Activated CD8-positive, alpha-beta T cell treated with anti-CD3 and anti-CD28 coated beads, Interleukin-2, amount 10 ng/mL, durations not matched to agents 7 days and 5 days (primary cell): Measurements from ENCODE around the gene FBXL7. TPM values are rescaled to one million over a fixed set of nuclear protein-coding genes. Genes with fewer than 3 reads are reported as not detected.

Source experiments
- ATAC-seq: fragments of 150-1000 bp; cut with Tn5 transposase; one replicate; pipeline ENCODE4 v1.10.0; 2021; ENCODE audit warnings: moderate library complexity
- CTCF ChIA-PET: fragments of 350-600 bp; sonication (Branson Sonifier 250); formaldehyde crosslinking; loops from one replicate; lab custom pipeline; 2021; ENCODE audit warnings: antibody characterized with exemption; lab: Charles Lee
- POLR2A ChIA-PET: fragments of 350-600 bp; sonication (Branson Sonifier 250); formaldehyde crosslinking; loops from one replicate; lab custom pipeline; 2021; ENCODE audit warnings: antibody characterized with exemption; lab: Charles Lee
- DNase-seq: peaks from one replicate; pipeline ENCODE4 v3.0.0-alpha.2; 2020
- H3K27ac Mint-ChIP-seq: one replicate; pipeline ENCODE4 v1.8.0; 2021; ENCODE audit warnings: mild to moderate bottlenecking, mixed read lengths
- H3K27me3 Mint-ChIP-seq: one replicate; pipeline ENCODE4 v1.8.0; 2021; ENCODE audit warnings: low read depth, mixed read lengths
- H3K36me3 Mint-ChIP-seq: one replicate; pipeline ENCODE4 v1.8.0; 2021; ENCODE audit warnings: low read depth, mixed read lengths
- H3K4me1 Mint-ChIP-seq: one replicate; pipeline ENCODE4 v1.8.0; 2021; ENCODE audit warnings: low read depth, mixed read lengths
- H3K4me3 Mint-ChIP-seq: one replicate; pipeline ENCODE4 v1.8.0; 2021; ENCODE audit warnings: mild to moderate bottlenecking, mixed read lengths
- H3K9me3 Mint-ChIP-seq: one replicate; pipeline ENCODE4 v1.8.0; 2022; ENCODE audit warnings: mixed read lengths; ENCODE audit not compliant: insufficient read depth
- total RNA-seq, 2 experiments: library from RNA; stranded (reverse); gene quantifications; one replicate each; pipeline ENCODE4 v1.2.3, GENCODE V29; 2021

FBXL7 gene
- total RNA-seq, 2 experiments from 2014 or later, result not detected

- no peak for DNase-seq
- no peaks in the 10 kb centered on the region for H3K36me3 Mint-ChIP-seq
- no peaks in the 10 kb centered on the region for H3K27me3 Mint-ChIP-seq
- ChIA-PET POLR2A (no interaction called here), CTCF (no interaction called here)
- H3K4me1 Mint-ChIP-seq, result no peaks in the 10 kb centered on the region
- no peaks in the 10 kb centered on the region for H3K9me3 Mint-ChIP-seq
- no peak overlapping the region for H3K4me3 Mint-ChIP-seq
- ATAC-seq, result no peak
- H3K27ac Mint-ChIP-seq, result no peak overlapping the region
Observed at GRCh38 chr5:15483351-15484097, 16.5 kb upstream of the FBXL7 start.

- no peaks in the 10 kb centered on the region for H3K36me3 Mint-ChIP-seq
- H3K27ac Mint-ChIP-seq, result no peak overlapping the region
- no peaks in the 10 kb centered on the region for H3K27me3 Mint-ChIP-seq
- H3K4me1 Mint-ChIP-seq, result no peaks in the 10 kb centered on the region
- DNase-seq, result no peak
- no peaks in the 10 kb centered on the region for H3K9me3 Mint-ChIP-seq
- POLR2A ChIA-PET, result no interaction called here
- no peak overlapping the region for H3K4me3 Mint-ChIP-seq
- CTCF ChIA-PET, result interaction anchor here (0.9 kb wide), 1 partner anchor 28 kb away, joined by 3 read pairs; no protein-coding TSS in a partner anchor
- no peak for ATAC-seq
Observed at GRCh38 chr5:15487228-15487627, 12.8 kb upstream of the FBXL7 start.

- Mint-ChIP-seq H3K9me3 (no peaks in the 10 kb centered on the region), H3K4me3 (no peak overlapping the region), H3K27ac (no peak overlapping the region), H3K36me3 (no peaks in the 10 kb centered on the region), H3K4me1 (no peaks in the 10 kb centered on the region), H3K27me3 (no peaks in the 10 kb centered on the region)
- DNase-seq (no peak), ATAC-seq (no peak)
- POLR2A ChIA-PET, result no interaction called here
- CTCF ChIA-PET, result no interaction called here
Observed at GRCh38 chr5:15489571-15490235, 10.3 kb upstream of the FBXL7 start.

GRCh38 chr5:15492545-15492944 is 7.4 kb upstream of the FBXL7 start:
- Mint-ChIP-seq H3K27me3 (no peaks in the 10 kb centered on the region), H3K9me3 (no peaks in the 10 kb centered on the region), H3K27ac (no peak overlapping the region), H3K4me3 (no peak overlapping the region), H3K36me3 (no peaks in the 10 kb centered on the region), H3K4me1 (no peaks in the 10 kb centered on the region)
- POLR2A ChIA-PET, result no interaction called here
- ATAC-seq (no peak), DNase-seq (no peak)
- CTCF ChIA-PET, result no interaction called here

GRCh38 chr5:15493501-15493900 is 6.5 kb upstream of the FBXL7 start:
- no peak overlapping the region for H3K4me3 Mint-ChIP-seq
- H3K27ac Mint-ChIP-seq, result no peak overlapping the region
- H3K9me3 Mint-ChIP-seq, result no peaks in the 10 kb centered on the region
- no peak for DNase-seq
- peaks cover 4% of the 10 kb centered on the region for H3K27me3 Mint-ChIP-seq
- no peaks in the 10 kb centered on the region for H3K4me1 Mint-ChIP-seq
- ATAC-seq, result no peak
- ChIA-PET CTCF (no interaction called here), POLR2A (no interaction called here)
- H3K36me3 Mint-ChIP-seq, result no peaks in the 10 kb centered on the region

GRCh38 chr5:15495026-15495425 is 5.0 kb upstream of the FBXL7 start:
- Mint-ChIP-seq H3K4me1 (no peaks in the 10 kb centered on the region), H3K9me3 (no peaks in the 10 kb centered on the region), H3K27me3 (peaks cover 11% of the 10 kb centered on the region), H3K27ac (no peak overlapping the region), H3K36me3 (no peaks in the 10 kb centered on the region), H3K4me3 (no peak overlapping the region)
- POLR2A ChIA-PET, result no interaction called here
- ATAC-seq, result no peak
- CTCF ChIA-PET, result no interaction called here
- DNase-seq, result no peak

GRCh38 chr5:15496886-15497285 is 3.1 kb upstream of the FBXL7 start:
- H3K4me1 Mint-ChIP-seq, result no peaks in the 10 kb centered on the region
- CTCF ChIA-PET, result no interaction called here
- POLR2A ChIA-PET, result no interaction called here

GRCh38 chr5:15500325-15501001 is 483 bp downstream of the FBXL7 start:
- no peaks in the 10 kb centered on the region for H3K36me3 Mint-ChIP-seq
- ATAC-seq (no peak), DNase-seq (no peak)
- no peak overlapping the region for H3K4me3 Mint-ChIP-seq
- H3K4me1 Mint-ChIP-seq, result no peaks in the 10 kb centered on the region
- peaks cover 30% of the 10 kb centered on the region for H3K27me3 Mint-ChIP-seq
- no peaks in the 10 kb centered on the region for H3K9me3 Mint-ChIP-seq
- POLR2A ChIA-PET, result no interaction called here
- no peak overlapping the region for H3K27ac Mint-ChIP-seq
- CTCF ChIA-PET, result no interaction called here

More at GRCh38 chr5:15496886-15497285, 3.1 kb upstream of the FBXL7 start:
- ATAC-seq (no peak), DNase-seq (no peak)
- no peak overlapping the region for H3K27ac Mint-ChIP-seq
- no peak overlapping the region for H3K4me3 Mint-ChIP-seq
- peaks cover 25% of the 10 kb centered on the region for H3K27me3 Mint-ChIP-seq
- no peaks in the 10 kb centered on the region for H3K36me3 Mint-ChIP-seq
- no peaks in the 10 kb centered on the region for H3K9me3 Mint-ChIP-seq

GRCh38 chr5:15501091-15501791 is 1.3 kb downstream of the FBXL7 start:
- H3K27ac Mint-ChIP-seq, result no peak overlapping the region
- H3K27me3 Mint-ChIP-seq, result peaks cover 30% of the 10 kb centered on the region
- H3K4me1 Mint-ChIP-seq, result no peaks in the 10 kb centered on the region
- no peak for DNase-seq
- H3K36me3 Mint-ChIP-seq, result no peaks in the 10 kb centered on the region
- H3K4me3 Mint-ChIP-seq, result no peak overlapping the region
- CTCF ChIA-PET, result no interaction called here
- POLR2A ChIA-PET, result no interaction called here
- no peaks in the 10 kb centered on the region for H3K9me3 Mint-ChIP-seq
- no peak for ATAC-seq

- Mint-ChIP-seq H3K9me3 (no peaks in the 10 kb centered on the region), H3K27me3 (peaks cover 30% of the 10 kb centered on the region), H3K4me3 (no peak overlapping the region), H3K36me3 (no peaks in the 10 kb centered on the region), H3K27ac (no peak overlapping the region), H3K4me1 (no peaks in the 10 kb centered on the region)
- ATAC-seq (no peak), DNase-seq (no peak)
- POLR2A ChIA-PET, result no interaction called here
- CTCF ChIA-PET, result no interaction called here
Observed at GRCh38 chr5:15502208-15502607, 2.2 kb downstream of the FBXL7 start.

- H3K9me3 Mint-ChIP-seq, result no peaks in the 10 kb centered on the region
- ATAC-seq, result no peak
- no peak for DNase-seq
Observed at GRCh38 chr5:15506146-15506545, 6.2 kb downstream of the FBXL7 start.

GRCh38 chr5:15506897-15507296 is 6.9 kb downstream of the FBXL7 start:
- no peak for DNase-seq
- CTCF ChIA-PET, result no interaction called here

More at GRCh38 chr5:15506146-15506545, 6.2 kb downstream of the FBXL7 start:
- Mint-ChIP-seq H3K27me3 (peaks cover 11% of the 10 kb centered on the region), H3K27ac (no peak overlapping the region), H3K36me3 (no peaks in the 10 kb centered on the region), H3K4me1 (no peaks in the 10 kb centered on the region), H3K4me3 (no peak overlapping the region)
- CTCF ChIA-PET, result no interaction called here
- POLR2A ChIA-PET, result no interaction called here

More at GRCh38 chr5:15506897-15507296, 6.9 kb downstream of the FBXL7 start:
- Mint-ChIP-seq H3K27me3 (peaks cover 5% of the 10 kb centered on the region), H3K27ac (no peak overlapping the region), H3K4me1 (no peaks in the 10 kb centered on the region), H3K9me3 (no peaks in the 10 kb centered on the region), H3K4me3 (no peak overlapping the region), H3K36me3 (no peaks in the 10 kb centered on the region)
- ATAC-seq, result no peak
- POLR2A ChIA-PET, result no interaction called here
